Measurements from ENCODE around the gene TMEM184A.
"Not testable (repeated sequence)": the region's sequence is repeated elsewhere in the genome, so short reads cannot be mapped to it uniquely, and the experiment has no call there.

TMEM184A gene

DNA sequence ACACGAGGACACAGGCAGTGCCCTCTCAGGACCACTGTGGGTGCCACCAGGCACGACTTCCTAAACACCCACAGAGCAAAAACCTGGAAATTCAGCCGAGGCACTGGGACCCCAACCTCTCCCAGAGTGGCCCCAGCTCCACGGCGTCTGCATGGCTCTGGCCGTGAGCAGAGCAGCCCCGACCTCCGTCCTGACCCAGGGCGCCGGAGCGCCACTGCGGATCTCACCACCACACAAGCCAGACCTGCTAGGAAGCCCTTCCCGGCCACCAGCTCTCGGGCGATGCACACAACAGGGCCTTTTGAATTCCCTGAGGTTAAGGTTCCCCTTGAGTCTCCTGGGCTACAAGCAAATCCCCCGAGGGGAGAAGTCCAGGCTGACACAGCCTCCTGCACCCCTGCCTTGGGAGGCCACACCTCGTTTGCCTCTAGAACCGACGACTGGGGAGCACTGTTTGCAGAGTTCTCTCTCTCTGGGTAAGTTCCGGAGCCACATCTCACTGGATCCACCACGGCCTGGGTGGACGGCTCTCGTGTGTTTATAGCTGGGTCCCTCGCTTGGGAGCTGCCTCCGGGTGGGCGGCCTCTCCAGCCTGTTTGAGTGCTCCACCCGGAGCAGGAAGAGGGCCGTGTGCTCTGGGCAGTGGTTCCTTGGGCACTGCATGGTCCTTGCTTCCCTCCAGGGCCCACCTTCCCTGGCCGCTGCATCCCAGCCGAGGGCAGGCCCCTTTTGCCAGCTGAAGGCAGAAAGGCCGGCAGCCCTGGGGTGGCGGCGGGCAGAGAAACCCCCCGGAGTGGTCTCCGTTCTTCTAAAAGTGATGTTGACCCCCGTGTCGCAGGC, 29.4 kb upstream of the TMEM184A start:
- DNase-seq (ENCODE audit: low spot score): no peak
- Histone ChIP-seq H3K4me1 (ENCODE audit: control insufficient read depth in 2 of 2, insufficient read depth in 1 of 2, low read depth in 1 of 2, low read length in 2 of 2) (peaks cover 0 to 2% of the 10 kb centered on the region in 2 donors), H3K36me3 (replicated peaks in 1 of 2; ENCODE audit: control insufficient read depth in 2 of 2, insufficient read depth in 2 of 2, low read length in 2 of 2) (no peaks in the 10 kb centered on the region), H3K79me1 (ENCODE audit: low read depth, low read length) (no peaks in the 10 kb centered on the region), H2AFZ (ENCODE audit: low read length) (no peak overlapping the region), H2BK15ac (ENCODE audit: low read length) (peak overlapping the region; percentile 58), H3K4me3 (ENCODE audit: low read length in 2 of 2) (no peak overlapping the region), H2BK12ac (ENCODE audit: low read length) (peak overlapping the region; percentile 58), H2BK120ac (ENCODE audit: low read depth, low read length) (no peak overlapping the region), H3K27me3 (ENCODE audit: control insufficient read depth in 3 of 3, insufficient read depth in 3 of 3, low read depth in 1 of 3, low read length in 3 of 3) (no peaks in the 10 kb centered on the region), H3K23ac (ENCODE audit: low read depth, low read length, poor library complexity) (peak overlapping the region; percentile 65), H3K18ac (ENCODE audit: low read length) (peak overlapping the region; percentile 80), H3K14ac (ENCODE audit: low read length) (peak overlapping the region; percentile 21), H3K4me2 (ENCODE audit: insufficient read depth, low read length, poor library complexity, severe bottlenecking) (no peak overlapping the region), H4K8ac (ENCODE audit: low read depth, low read length) (no peak overlapping the region), H2AK5ac (ENCODE audit: low read depth, low read length) (peak overlapping the region; percentile 90), H3K9me3 (replicated peaks in 1 of 2; ENCODE audit: control insufficient read depth in 2 of 2, insufficient read depth in 1 of 2, low read depth in 1 of 2, low read length in 2 of 2) (peaks cover 0 to 6% of the 10 kb centered on the region in 2 donors), H2BK5ac (ENCODE audit: low read length) (peak overlapping the region; percentile 53), H3K27ac (replicated peaks; ENCODE audit: low read length) (no peak overlapping the region), H3K9ac (ENCODE audit: low read depth, low read length, poor library complexity) (no peak overlapping the region), H4K91ac (ENCODE audit: low read depth, low read length, poor library complexity) (no peak overlapping the region), H3K4ac (ENCODE audit: low read length) (no peak overlapping the region)
- WGBS, 2 donors (ENCODE audit: extremely low coverage in 2 of 2, insufficient read length in 2 of 2, insufficient replicate concordance in 1 of 2): no CpG with 5 or more reads among the region's 37 CpGs

GRCh38 chr7:1584700-1585099, 28.7 kb upstream of the TMEM184A start:
- H2BK120ac ChIP-seq (ENCODE audit: low read depth, low read length): no peak overlapping the region
- peak overlapping the region; percentile 21 for H3K14ac ChIP-seq (ENCODE audit: low read length)
- no peak overlapping the region for H3K4me2 ChIP-seq (ENCODE audit: insufficient read depth, low read length, poor library complexity, severe bottlenecking)
- no peak overlapping the region for H3K9ac ChIP-seq (ENCODE audit: low read depth, low read length, poor library complexity)
- peak overlapping the region; percentile 86 for H4K8ac ChIP-seq (ENCODE audit: low read depth, low read length)
- H3K27me3 ChIP-seq (ENCODE audit: control insufficient read depth in 3 of 3, insufficient read depth in 3 of 3, low read depth in 1 of 3, low read length in 3 of 3): no peaks in the 10 kb centered on the region
- H2AFZ ChIP-seq (ENCODE audit: low read length): no peak overlapping the region
- H3K23ac ChIP-seq (ENCODE audit: low read depth, low read length, poor library complexity): peak overlapping the region; percentile 65
- H4K91ac ChIP-seq (ENCODE audit: low read depth, low read length, poor library complexity): no peak overlapping the region
- H3K4ac ChIP-seq (ENCODE audit: low read length): no peak overlapping the region
- no peaks in the 10 kb centered on the region for H3K79me1 ChIP-seq (ENCODE audit: low read depth, low read length)
- no peak overlapping the region for H3K27ac ChIP-seq (replicated peaks; ENCODE audit: low read length)
- no peaks in the 10 kb centered on the region for H3K36me3 ChIP-seq (replicated peaks in 1 of 2; ENCODE audit: control insufficient read depth in 2 of 2, insufficient read depth in 2 of 2, low read length in 2 of 2)
- H2AK5ac ChIP-seq (ENCODE audit: low read depth, low read length): peak overlapping the region; percentile 68
- DNase-seq (ENCODE audit: low spot score): no peak
- H3K18ac ChIP-seq (ENCODE audit: low read length): no peak overlapping the region
- no peak overlapping the region for H2BK12ac ChIP-seq (ENCODE audit: low read length)
- peaks cover 1 to 2% of the 10 kb centered on the region in 2 donors for H3K4me1 ChIP-seq (ENCODE audit: control insufficient read depth in 2 of 2, insufficient read depth in 1 of 2, low read depth in 1 of 2, low read length in 2 of 2)
- no CpG with 5 or more reads among the region's 18 CpGs for WGBS, 2 donors (ENCODE audit: extremely low coverage in 2 of 2, insufficient read length in 2 of 2, insufficient replicate concordance in 1 of 2)
- H3K4me3 ChIP-seq (ENCODE audit: low read length in 2 of 2): no peak overlapping the region
- peak overlapping the region; percentile 53 for H2BK5ac ChIP-seq (ENCODE audit: low read length)
- H2BK15ac ChIP-seq (ENCODE audit: low read length): peak overlapping the region; percentile 55
- H3K9me3 ChIP-seq (replicated peaks in 1 of 2; ENCODE audit: control insufficient read depth in 2 of 2, insufficient read depth in 1 of 2, low read depth in 1 of 2, low read length in 2 of 2): peaks cover 0 to 6% of the 10 kb centered on the region in 2 donors

DNA sequence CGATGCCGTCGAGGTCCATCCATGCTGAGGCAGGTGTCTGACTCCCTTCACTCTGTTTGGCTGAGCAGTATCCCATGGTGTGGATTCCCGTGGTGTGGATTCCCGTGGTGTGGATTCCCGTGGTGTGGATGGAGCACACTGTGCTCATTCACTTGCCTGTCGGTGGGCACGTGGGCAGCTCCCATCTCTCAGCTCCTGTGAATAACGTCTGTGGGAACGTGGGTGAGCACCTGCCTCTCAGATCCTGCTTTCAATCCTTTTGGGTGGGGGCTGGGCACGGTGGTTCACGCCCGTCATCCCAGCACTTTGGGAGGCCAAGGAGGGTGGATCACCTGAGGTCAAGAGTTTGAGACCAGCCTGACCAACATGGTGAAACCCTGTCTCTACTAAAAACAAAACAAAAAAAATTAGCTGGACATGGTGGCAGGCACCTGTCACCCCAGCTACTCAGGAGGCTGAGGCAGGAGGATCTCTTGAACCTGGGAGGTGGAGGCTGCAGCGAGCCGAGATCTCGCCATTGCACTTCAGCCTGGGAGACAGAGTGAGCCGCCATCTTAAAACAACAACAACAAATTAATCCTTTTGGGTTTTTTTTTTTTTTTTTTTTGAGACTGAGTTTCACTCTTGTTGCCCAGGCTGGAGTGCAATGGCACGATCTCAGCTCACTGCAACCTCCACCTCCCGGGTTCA, 27.4 kb upstream of the TMEM184A start:
- H3K27ac ChIP-seq (replicated peaks; ENCODE audit: low read length); H3K4ac ChIP-seq (ENCODE audit: low read length); DNase-seq (ENCODE audit: low spot score); H3K18ac ChIP-seq (ENCODE audit: low read length); H3K4me3 ChIP-seq (ENCODE audit: low read length in 2 of 2); H2AFZ ChIP-seq (ENCODE audit: low read length); H2BK15ac ChIP-seq (ENCODE audit: low read length); H4K91ac ChIP-seq (ENCODE audit: low read depth, low read length, poor library complexity); H3K4me2 ChIP-seq (ENCODE audit: insufficient read depth, low read length, poor library complexity, severe bottlenecking); H3K9me3 ChIP-seq (replicated peaks in 1 of 2; ENCODE audit: control insufficient read depth in 2 of 2, insufficient read depth in 1 of 2, low read depth in 1 of 2, low read length in 2 of 2); H4K8ac ChIP-seq (ENCODE audit: low read depth, low read length); H2BK120ac ChIP-seq (ENCODE audit: low read depth, low read length); H3K9ac ChIP-seq (ENCODE audit: low read depth, low read length, poor library complexity); H3K4me1 ChIP-seq (ENCODE audit: control insufficient read depth in 2 of 2, insufficient read depth in 1 of 2, low read depth in 1 of 2, low read length in 2 of 2); H3K27me3 ChIP-seq (ENCODE audit: control insufficient read depth in 3 of 3, insufficient read depth in 3 of 3, low read depth in 1 of 3, low read length in 3 of 3); H2BK12ac ChIP-seq (ENCODE audit: low read length); H3K79me1 ChIP-seq (ENCODE audit: low read depth, low read length); H3K36me3 ChIP-seq (replicated peaks in 1 of 2; ENCODE audit: control insufficient read depth in 2 of 2, insufficient read depth in 2 of 2, low read length in 2 of 2): not testable (repeated sequence)
- peak overlapping the region; percentile 37 for H2AK5ac ChIP-seq (ENCODE audit: low read depth, low read length)
- peak overlapping the region; percentile 22 for H2BK5ac ChIP-seq (ENCODE audit: low read length)
- peak overlapping the region; percentile 21 for H3K14ac ChIP-seq (ENCODE audit: low read length)
- peak overlapping the region; percentile 52 for H3K23ac ChIP-seq (ENCODE audit: low read depth, low read length, poor library complexity)
- WGBS, 2 donors (ENCODE audit: extremely low coverage in 2 of 2, insufficient read length in 2 of 2, insufficient replicate concordance in 1 of 2): no CpG with 5 or more reads among the region's 19 CpGs

GRCh38 chr7:1580422-1581030, 24.5 kb upstream of the TMEM184A start:
- DNase-seq (ENCODE audit: low spot score): no peak
- WGBS, 2 donors (ENCODE audit: extremely low coverage in 2 of 2, insufficient read length in 2 of 2, insufficient replicate concordance in 1 of 2): no CpG with 5 or more reads among the region's 19 CpGs
- no peaks in the 10 kb centered on the region for H3K36me3 ChIP-seq (replicated peaks in 1 of 2; ENCODE audit: control insufficient read depth in 2 of 2, insufficient read depth in 2 of 2, low read length in 2 of 2)

More at GRCh38 chr7:1580422-1581030, 24.5 kb upstream of the TMEM184A start:
- Histone ChIP-seq H3K18ac (ENCODE audit: low read length) (no peak overlapping the region), H4K91ac (ENCODE audit: low read depth, low read length, poor library complexity) (no peak overlapping the region), H3K23ac (ENCODE audit: low read depth, low read length, poor library complexity) (no peak overlapping the region), H2BK120ac (ENCODE audit: low read depth, low read length) (no peak overlapping the region), H2AK5ac (ENCODE audit: low read depth, low read length) (no peak overlapping the region), H3K9ac (ENCODE audit: low read depth, low read length, poor library complexity) (no peak overlapping the region), H3K4ac (ENCODE audit: low read length) (no peak overlapping the region), H2BK5ac (ENCODE audit: low read length) (no peak overlapping the region), H3K27ac (replicated peaks; ENCODE audit: low read length) (no peak overlapping the region), H3K4me3 (ENCODE audit: low read length in 2 of 2) (no peak overlapping the region), H2BK15ac (ENCODE audit: low read length) (no peak overlapping the region), H3K4me2 (ENCODE audit: insufficient read depth, low read length, poor library complexity, severe bottlenecking) (no peak overlapping the region), H4K8ac (ENCODE audit: low read depth, low read length) (no peak overlapping the region), H3K14ac (ENCODE audit: low read length) (no peak overlapping the region), H2AFZ (ENCODE audit: low read length) (no peak overlapping the region), H3K79me1 (ENCODE audit: low read depth, low read length) (no peaks in the 10 kb centered on the region), H2BK12ac (ENCODE audit: low read length) (no peak overlapping the region), H3K9me3 (replicated peaks in 1 of 2; ENCODE audit: control insufficient read depth in 2 of 2, insufficient read depth in 1 of 2, low read depth in 1 of 2, low read length in 2 of 2) (no peaks in the 10 kb centered on the region), H3K27me3 (ENCODE audit: control insufficient read depth in 3 of 3, insufficient read depth in 3 of 3, low read depth in 1 of 3, low read length in 3 of 3) (no peaks in the 10 kb centered on the region), H3K4me1 (ENCODE audit: control insufficient read depth in 2 of 2, insufficient read depth in 1 of 2, low read depth in 1 of 2, low read length in 2 of 2) (peaks cover 0 to 2% of the 10 kb centered on the region in 2 donors)

Measured in neuronal stem cell (in vitro differentiated cells).